Body of pancreas (tissue), 4 donors: ENCODE results near the gene SLC25A33.

Experiments used
- CTCF ChIP-seq, 7 experiments: fragments of 450-650 bp in 4 of 7; fragments of 200-600 bp in 3 of 7; sonication (generic) in 3 of 7; IDR thresholded peaks; one replicate each; pipeline ENCODE4 v1.5.1; 2016 to 2019; ENCODE audit warnings: antibody characterized with exemption in 7 of 7
- POLR2A ChIP-seq, 3 donors: fragments of 450-650 bp; IDR thresholded peaks; one replicate each; pipeline ENCODE4 v1.6.1; 2016; ENCODE audit warnings: antibody characterized with exemption in 3 of 3, mild to moderate bottlenecking in 2 of 3

- no peak for TF ChIP-seq POLR2A (IDR thresholded peaks at IDR 0.05)
- TF ChIP-seq CTCF (IDR thresholded peaks at IDR 0.05): no peak
These were observed 86.9 kb downstream of the SLC25A33 start for GRCh38 chr1:9626201-9626608.
